SK-N-SH (cell line): ENCODE data around the gene FZR1.

Experiments
- CHD2 ChIP-seq: fragments of 150-350 bp; IDR thresholded peaks from 2 replicates; pipeline ENCODE4 v1.6.1; 2018; ENCODE audit warnings: low read length; ENCODE audit not compliant: partially characterized antibody
- POLR2AphosphoS5 ChIP-seq: IDR thresholded peaks from 2 replicates; pipeline ENCODE4 v1.6.1; 2012; ENCODE audit warnings: low read depth, low read length
- TAF1 ChIP-seq: IDR thresholded peaks from 2 replicates; pipeline ENCODE4 v1.6.1; 2012; ENCODE audit warnings: low read depth, mild to moderate bottlenecking, low read length, moderate library complexity, borderline replicate concordance
- YY1 ChIP-seq: IDR thresholded peaks from 2 replicates; pipeline ENCODE4 v1.4.0; 2012; ENCODE audit warnings: low read depth, mild to moderate bottlenecking
- TF ChIP-seq, protein P1 (sequence below): fragments of 200-600 bp; sonication (generic); IDR thresholded peaks from 2 replicates; pipeline ENCODE4 v1.6.1; 2017; ENCODE audit warnings: antibody characterized with exemption, mild to moderate bottlenecking, moderate library complexity
- TF ChIP-seq, protein P2 (sequence below): IDR thresholded peaks from 2 replicates; pipeline ENCODE4 v1.4.0; 2012; ENCODE audit warnings: low read depth, borderline replicate concordance
- TF ChIP-seq, protein P3 (sequence below): IDR thresholded peaks from 2 replicates; pipeline ENCODE4 v1.4.0; 2012; ENCODE audit warnings: low read depth, borderline replicate concordance

DNA sequence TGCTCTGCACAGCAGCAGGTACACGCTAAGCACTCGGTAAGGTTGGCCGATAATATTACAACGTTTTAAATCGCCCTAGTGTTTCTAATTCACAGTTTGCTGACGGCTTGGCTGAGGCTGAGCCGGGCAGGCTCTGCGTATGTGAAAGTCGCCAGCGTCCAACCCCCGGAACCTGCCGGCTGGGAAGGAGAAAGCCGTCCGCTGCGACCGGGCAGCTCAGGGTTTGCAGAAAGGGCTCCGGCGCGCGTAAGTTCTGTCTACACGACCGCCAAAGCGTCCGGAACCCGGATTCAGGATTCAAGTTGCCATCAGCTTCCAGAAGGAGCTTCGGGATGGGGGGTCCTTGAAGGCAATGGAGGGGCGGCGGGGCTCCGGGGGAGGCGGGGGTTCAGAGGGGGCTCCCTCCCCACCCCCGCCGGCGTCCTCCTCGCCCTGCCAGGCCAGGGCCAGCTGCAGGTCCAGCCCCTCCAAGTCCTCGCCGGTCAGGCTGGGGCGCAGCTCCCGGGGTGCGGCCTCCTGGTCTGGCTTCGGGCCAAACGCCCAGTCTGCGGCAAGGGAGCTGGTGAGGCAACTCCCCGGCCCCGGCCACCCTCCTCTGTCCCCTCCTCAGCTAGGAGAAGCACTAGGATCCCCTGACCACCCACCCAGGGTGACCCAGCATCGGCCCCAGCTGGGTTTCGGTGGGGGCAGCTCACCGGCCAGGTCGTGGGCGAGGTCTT is 23.4 kb upstream of the FZR1 start:
- TF ChIP-seq TAF1 (no peak), POLR2AphosphoS5 (no peak), CHD2 (no peak), YY1 (no peak)
- TF ChIP-seq, protein P1, sequence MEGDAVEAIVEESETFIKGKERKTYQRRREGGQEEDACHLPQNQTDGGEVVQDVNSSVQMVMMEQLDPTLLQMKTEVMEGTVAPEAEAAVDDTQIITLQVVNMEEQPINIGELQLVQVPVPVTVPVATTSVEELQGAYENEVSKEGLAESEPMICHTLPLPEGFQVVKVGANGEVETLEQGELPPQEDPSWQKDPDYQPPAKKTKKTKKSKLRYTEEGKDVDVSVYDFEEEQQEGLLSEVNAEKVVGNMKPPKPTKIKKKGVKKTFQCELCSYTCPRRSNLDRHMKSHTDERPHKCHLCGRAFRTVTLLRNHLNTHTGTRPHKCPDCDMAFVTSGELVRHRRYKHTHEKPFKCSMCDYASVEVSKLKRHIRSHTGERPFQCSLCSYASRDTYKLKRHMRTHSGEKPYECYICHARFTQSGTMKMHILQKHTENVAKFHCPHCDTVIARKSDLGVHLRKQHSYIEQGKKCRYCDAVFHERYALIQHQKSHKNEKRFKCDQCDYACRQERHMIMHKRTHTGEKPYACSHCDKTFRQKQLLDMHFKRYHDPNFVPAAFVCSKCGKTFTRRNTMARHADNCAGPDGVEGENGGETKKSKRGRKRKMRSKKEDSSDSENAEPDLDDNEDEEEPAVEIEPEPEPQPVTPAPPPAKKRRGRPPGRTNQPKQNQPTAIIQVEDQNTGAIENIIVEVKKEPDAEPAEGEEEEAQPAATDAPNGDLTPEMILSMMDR, result no peak
- TF ChIP-seq, protein P2, sequence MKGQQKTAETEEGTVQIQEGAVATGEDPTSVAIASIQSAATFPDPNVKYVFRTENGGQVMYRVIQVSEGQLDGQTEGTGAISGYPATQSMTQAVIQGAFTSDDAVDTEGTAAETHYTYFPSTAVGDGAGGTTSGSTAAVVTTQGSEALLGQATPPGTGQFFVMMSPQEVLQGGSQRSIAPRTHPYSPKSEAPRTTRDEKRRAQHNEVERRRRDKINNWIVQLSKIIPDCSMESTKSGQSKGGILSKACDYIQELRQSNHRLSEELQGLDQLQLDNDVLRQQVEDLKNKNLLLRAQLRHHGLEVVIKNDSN, result no peak
- TF ChIP-seq, protein P3, sequence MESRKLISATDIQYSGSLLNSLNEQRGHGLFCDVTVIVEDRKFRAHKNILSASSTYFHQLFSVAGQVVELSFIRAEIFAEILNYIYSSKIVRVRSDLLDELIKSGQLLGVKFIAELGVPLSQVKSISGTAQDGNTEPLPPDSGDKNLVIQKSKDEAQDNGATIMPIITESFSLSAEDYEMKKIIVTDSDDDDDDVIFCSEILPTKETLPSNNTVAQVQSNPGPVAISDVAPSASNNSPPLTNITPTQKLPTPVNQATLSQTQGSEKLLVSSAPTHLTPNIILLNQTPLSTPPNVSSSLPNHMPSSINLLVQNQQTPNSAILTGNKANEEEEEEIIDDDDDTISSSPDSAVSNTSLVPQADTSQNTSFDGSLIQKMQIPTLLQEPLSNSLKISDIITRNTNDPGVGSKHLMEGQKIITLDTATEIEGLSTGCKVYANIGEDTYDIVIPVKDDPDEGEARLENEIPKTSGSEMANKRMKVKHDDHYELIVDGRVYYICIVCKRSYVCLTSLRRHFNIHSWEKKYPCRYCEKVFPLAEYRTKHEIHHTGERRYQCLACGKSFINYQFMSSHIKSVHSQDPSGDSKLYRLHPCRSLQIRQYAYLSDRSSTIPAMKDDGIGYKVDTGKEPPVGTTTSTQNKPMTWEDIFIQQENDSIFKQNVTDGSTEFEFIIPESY, result no peak
